ENCODE data around the gene ZNF92.

DNA sequence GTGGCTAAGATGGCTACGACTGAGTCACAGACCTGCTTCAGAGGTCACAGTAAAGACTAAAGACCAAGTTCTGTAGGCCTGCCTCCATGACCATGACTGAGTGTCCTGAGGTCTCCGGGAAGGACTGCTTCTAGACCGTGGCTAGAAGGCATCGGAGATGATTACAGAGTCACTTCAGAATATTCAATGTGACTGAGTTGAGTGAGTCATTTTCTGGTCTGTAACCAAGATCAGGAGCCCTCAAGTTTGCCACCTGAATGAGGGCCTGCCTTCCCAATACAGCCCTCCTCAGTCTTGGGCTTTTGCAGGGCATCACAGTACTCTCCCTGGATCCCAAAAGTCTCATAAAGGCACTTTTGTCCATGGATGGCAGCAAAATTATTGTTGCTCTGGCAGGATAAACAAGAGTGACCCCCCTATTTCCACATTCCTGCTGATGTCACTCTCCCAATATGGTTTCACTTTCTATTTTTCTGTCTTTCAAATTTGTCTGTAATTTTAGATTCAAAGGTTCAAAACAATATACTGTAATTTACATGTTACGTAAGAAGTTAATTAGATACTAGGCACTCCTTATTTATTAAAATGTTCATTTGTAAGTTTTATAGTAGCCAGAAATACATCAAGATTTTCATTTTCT is 47.7 kb upstream of the ZNF92 start:
- TF ChIP-seq REST (tag by site-specific recombination; IDR thresholded peaks at IDR 0.05) (no peak), ZNF24 (tag by site-specific recombination; IDR thresholded peaks at IDR 0.05) (no peak)

Data from HEK293 (cell line).